Stimulated activated naive B cell treated with anti-CD40 and anti-IgM and Interleukin-4, amounts not matched to agents 10 μg/mL and 1 μg/mL and 100 μg/mL, for 72 hours (primary cell): ENCODE results near the gene ACSL1.

Source experiments
- ATAC-seq, 2 donors: fragments of 150-1000 bp; cut with Tn5 transposase; replicated peaks; 2 replicates each; pipeline ENCODE4 v1.10.0; 2021; ENCODE audit warnings: moderate library complexity in 1 of 2
- DNase-seq: peaks from one replicate; pipeline ENCODE4 v3.0.0; 2021
- H3K27ac Mint-ChIP-seq: one replicate; pipeline ENCODE4 v1.8.0; 2022; ENCODE audit warnings: mild to moderate bottlenecking, mixed read lengths
- H3K27me3 Mint-ChIP-seq, 2 donors: one replicate each; pipeline ENCODE4 v1.8.0; 2022; ENCODE audit warnings: mixed read lengths in 2 of 2
- H3K36me3 Mint-ChIP-seq, 2 donors: one replicate each; pipeline ENCODE4 v1.8.0; 2022; ENCODE audit warnings: mixed read lengths in 2 of 2, mild to moderate bottlenecking in 1 of 2
- H3K4me1 Mint-ChIP-seq, 2 donors: one replicate each; pipeline ENCODE4 v1.8.0; 2022; ENCODE audit warnings: mixed read lengths in 2 of 2, mild to moderate bottlenecking in 1 of 2
- H3K4me3 Mint-ChIP-seq, 2 donors: one replicate each; pipeline ENCODE4 v1.8.0; 2022; ENCODE audit warnings: mild to moderate bottlenecking in 2 of 2, mixed read lengths in 2 of 2, moderate library complexity in 1 of 2
- H3K9me3 Mint-ChIP-seq, 2 donors: one replicate each; pipeline ENCODE4 v1.8.0; 2022; ENCODE audit warnings: mixed read lengths in 2 of 2, mild to moderate bottlenecking in 1 of 2

ACSL1 gene

DNA sequence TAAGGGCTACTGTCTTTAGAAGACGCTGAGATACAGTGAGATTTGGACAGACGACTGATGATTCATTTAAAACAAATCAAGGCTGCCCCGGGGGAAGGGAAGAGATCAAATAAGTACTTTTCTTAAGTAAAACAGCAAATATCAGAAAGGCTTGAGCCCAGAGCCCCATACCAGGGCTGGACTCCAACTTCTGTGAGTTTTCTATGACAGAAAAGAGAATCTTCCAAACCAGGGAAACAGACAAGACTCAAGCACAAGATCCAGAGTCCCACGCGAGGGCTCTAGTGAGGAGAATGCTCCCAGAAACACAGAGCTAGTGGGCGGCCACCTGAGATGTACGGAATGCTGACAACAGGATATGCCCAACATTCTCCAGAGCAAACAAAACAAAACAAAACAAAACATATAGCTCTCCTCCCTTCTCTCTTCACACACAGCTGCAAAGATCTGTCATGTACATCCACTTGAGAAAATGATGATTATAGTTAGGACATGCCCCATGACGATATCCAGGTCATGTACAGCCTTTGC lies 13.1 kb downstream of the ACSL1 start:
- Mint-ChIP-seq H3K4me1 (peaks cover 70 to 85% of the 10 kb centered on the region in 2 donors), H3K27me3 (no peaks in the 10 kb centered on the region), H3K27ac (peak overlapping the region; percentile 78), H3K36me3 (peaks cover 33 to 55% of the 10 kb centered on the region in 2 donors), H3K4me3 (peak overlapping the region; percentile 8 to 54), H3K9me3 (no peaks in the 10 kb centered on the region)
- ATAC-seq (no peak), DNase-seq (no peak)

- DNase-seq: no peak
- Mint-ChIP-seq H3K27ac (peak overlapping the region; percentile 78), H3K27me3 (no peaks in the 10 kb centered on the region), H3K36me3 (peaks cover 33 to 56% of the 10 kb centered on the region in 2 donors), H3K4me1 (peaks cover 68 to 85% of the 10 kb centered on the region in 2 donors), H3K9me3 (no peaks in the 10 kb centered on the region), H3K4me3 (peak overlapping the region in 1 of 2 donors; percentile 3)
- no peak for ATAC-seq
Observed at GRCh38 chr4:184812199-184812542, 13.6 kb downstream of the ACSL1 start.

GRCh38 chr4:184811526-184812198 lies 14.1 kb downstream of the ACSL1 start:
- Mint-ChIP-seq H3K27ac (peak overlapping the region; percentile 51), H3K36me3 (peaks cover 33 to 56% of the 10 kb centered on the region in 2 donors), H3K9me3 (no peaks in the 10 kb centered on the region), H3K27me3 (no peaks in the 10 kb centered on the region), H3K4me1 (peaks cover 65 to 85% of the 10 kb centered on the region in 2 donors), H3K4me3 (peak overlapping the region in 1 of 2 donors; percentile 3)
- DNase-seq (no peak), ATAC-seq (no peak)

- Mint-ChIP-seq H3K27me3 (no peaks in the 10 kb centered on the region), H3K9me3 (no peaks in the 10 kb centered on the region), H3K36me3 (peaks cover 28 to 58% of the 10 kb centered on the region in 2 donors), H3K4me1 (peaks cover 66 to 86% of the 10 kb centered on the region in 2 donors), H3K27ac (no peak overlapping the region), H3K4me3 (no peak overlapping the region)
- DNase-seq: no peak
- ATAC-seq: no peak
Observed at GRCh38 chr4:184810720-184811119, 15.0 kb downstream of the ACSL1 start.

GRCh38 chr4:184808713-184809050 lies 17.1 kb downstream of the ACSL1 start:
- no peak for ATAC-seq
- Mint-ChIP-seq H3K27ac (no peak overlapping the region), H3K4me1 (peaks cover 62 to 86% of the 10 kb centered on the region in 2 donors), H3K9me3 (no peaks in the 10 kb centered on the region), H3K36me3 (peaks cover 28 to 58% of the 10 kb centered on the region in 2 donors), H3K4me3 (no peak overlapping the region), H3K27me3 (no peaks in the 10 kb centered on the region)
- no peak for DNase-seq

DNA sequence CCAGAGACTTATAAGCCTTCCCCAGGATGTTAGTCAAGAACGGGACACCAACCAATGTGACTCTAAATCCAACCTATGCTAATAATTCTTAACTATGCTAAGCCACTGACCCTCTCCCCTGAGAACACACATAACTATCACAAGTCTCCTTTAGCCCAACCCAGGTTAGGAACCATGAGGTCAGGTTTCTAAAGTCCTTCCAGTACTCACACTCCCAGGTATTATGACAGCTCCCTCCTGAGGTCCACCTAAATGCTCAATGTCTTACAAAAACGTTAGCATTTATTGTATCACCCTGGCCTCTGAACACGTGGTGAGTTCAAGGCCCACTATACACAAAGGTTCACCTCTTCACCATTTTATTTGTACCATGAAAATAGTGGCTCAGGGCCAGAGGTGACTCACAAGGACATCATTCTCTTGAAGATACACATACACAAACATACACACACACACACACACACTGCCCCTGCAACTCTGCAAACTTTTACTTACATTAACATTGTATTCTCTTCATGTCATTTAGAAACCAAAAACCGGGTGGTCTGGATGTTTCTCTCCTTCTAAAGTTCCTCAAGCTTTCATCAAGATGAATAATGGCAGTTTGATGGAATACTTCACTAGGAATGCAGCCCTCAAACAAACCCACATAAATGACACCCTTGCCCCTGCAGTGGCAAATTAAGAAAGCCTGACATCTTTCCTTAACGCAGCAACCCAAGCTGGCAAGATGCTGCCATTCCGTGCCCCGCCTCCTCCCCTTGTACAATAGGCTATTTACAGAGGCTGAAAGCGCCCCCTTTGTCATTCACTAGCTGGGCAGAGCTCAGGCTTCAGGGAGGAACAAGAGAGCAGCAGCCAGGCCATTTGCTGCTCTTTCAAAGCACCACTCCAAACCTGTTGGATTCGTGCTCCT lies 17.7 kb downstream of the ACSL1 start:
- Mint-ChIP-seq H3K36me3 (peaks cover 26 to 57% of the 10 kb centered on the region in 2 donors), H3K4me3 (no peak overlapping the region), H3K27ac (peak overlapping the region; percentile 3), H3K27me3 (no peaks in the 10 kb centered on the region), H3K9me3 (no peaks in the 10 kb centered on the region), H3K4me1 (peaks cover 58 to 81% of the 10 kb centered on the region in 2 donors)
- DNase-seq (no peak), ATAC-seq (no peak)

GRCh38 chr4:184807256-184807655 lies 18.5 kb downstream of the ACSL1 start:
- H3K27me3 Mint-ChIP-seq: no peaks in the 10 kb centered on the region
- peaks cover 28 to 57% of the 10 kb centered on the region in 2 donors for H3K36me3 Mint-ChIP-seq
- no peaks in the 10 kb centered on the region for H3K9me3 Mint-ChIP-seq
- H3K4me1 Mint-ChIP-seq: peaks cover 57 to 80% of the 10 kb centered on the region in 2 donors
- no peak for ATAC-seq
- no peak for DNase-seq
- no peak overlapping the region for H3K4me3 Mint-ChIP-seq
- H3K27ac Mint-ChIP-seq: no peak overlapping the region

GRCh38 chr4:184806711-184807110 lies 19.1 kb downstream of the ACSL1 start:
- no peak overlapping the region for H3K4me3 Mint-ChIP-seq
- no peaks in the 10 kb centered on the region for H3K27me3 Mint-ChIP-seq
- H3K36me3 Mint-ChIP-seq: peaks cover 28 to 55% of the 10 kb centered on the region in 2 donors
- H3K4me1 Mint-ChIP-seq: peaks cover 52 to 76% of the 10 kb centered on the region in 2 donors
- H3K9me3 Mint-ChIP-seq: no peaks in the 10 kb centered on the region
- no peak overlapping the region for H3K27ac Mint-ChIP-seq
- ATAC-seq (no peak), DNase-seq (no peak)

- peaks cover 49 to 71% of the 10 kb centered on the region in 2 donors for H3K4me1 Mint-ChIP-seq
- DNase-seq (no peak), ATAC-seq (no peak)
- peaks cover 29 to 54% of the 10 kb centered on the region in 2 donors for H3K36me3 Mint-ChIP-seq
- H3K27me3 Mint-ChIP-seq: no peaks in the 10 kb centered on the region
- H3K9me3 Mint-ChIP-seq: no peaks in the 10 kb centered on the region
- H3K4me3 Mint-ChIP-seq: peak overlapping the region in 1 of 2 donors; percentile 45
- peak overlapping the region; percentile 63 for H3K27ac Mint-ChIP-seq
Observed at GRCh38 chr4:184806229-184806550, 19.6 kb downstream of the ACSL1 start.

DNA sequence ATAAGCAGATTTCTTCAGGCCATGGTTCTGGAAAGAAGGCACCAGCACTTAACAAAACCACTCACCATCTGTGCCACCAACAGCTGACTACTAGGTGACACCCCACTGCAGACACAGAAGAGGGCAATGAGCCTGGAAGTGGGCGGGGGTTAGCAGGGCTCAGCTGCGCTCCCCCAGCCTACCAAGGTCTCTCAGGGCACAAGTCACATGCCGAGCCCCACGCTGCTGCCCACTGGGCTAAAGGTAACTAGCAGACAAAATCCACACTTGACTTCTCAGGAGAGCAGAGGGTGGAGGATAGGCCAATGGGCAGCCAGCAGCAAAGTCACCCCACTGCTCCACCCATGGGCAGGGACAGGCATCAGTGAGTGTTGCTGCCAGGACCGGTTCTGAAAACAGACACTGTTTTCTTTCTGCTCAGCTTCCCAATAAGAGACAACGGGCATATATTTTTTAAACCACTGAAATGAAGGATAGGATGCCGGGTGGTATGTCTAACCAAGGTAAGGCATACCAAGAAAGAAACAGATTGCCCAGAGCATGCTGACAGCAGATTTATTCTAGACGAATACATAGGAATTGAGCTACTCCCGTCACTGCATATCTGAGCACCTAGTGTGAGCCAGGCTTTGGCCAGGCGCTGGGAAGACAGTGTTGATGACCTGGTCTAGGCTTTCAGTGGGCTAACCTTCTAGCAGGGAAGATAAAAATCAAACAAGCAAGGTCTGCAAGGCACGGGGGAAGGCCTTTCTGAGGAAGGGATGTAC lies 20.1 kb downstream of the ACSL1 start:
- Mint-ChIP-seq H3K9me3 (no peaks in the 10 kb centered on the region), H3K36me3 (peaks cover 30 to 52% of the 10 kb centered on the region in 2 donors), H3K4me3 (peak overlapping the region; percentile 45), H3K27ac (peak overlapping the region; percentile 63), H3K4me1 (peaks cover 46 to 67% of the 10 kb centered on the region in 2 donors), H3K27me3 (no peaks in the 10 kb centered on the region)
- peak; percentile 23 for DNase-seq
- peak; percentile 92 to 93 for ATAC-seq

DNA sequence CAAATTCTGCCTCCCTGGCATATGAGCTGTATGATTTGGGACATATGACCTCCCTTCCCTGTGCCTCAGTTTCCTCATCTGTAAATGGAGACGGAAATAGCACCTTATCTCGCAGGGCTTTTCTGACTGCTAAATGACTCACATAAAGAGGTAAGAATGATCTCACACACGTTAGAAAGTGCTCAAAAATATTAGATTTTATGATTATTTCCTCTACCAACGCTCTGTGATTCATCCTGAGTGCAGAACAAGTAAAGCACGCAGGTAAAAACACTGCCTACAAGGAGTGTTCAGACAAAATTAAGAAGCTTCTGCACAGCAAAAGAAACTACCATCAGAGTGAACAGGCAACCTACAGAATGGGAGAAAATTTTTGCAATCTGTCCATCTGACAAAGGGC lies 21.1 kb downstream of the ACSL1 start:
- H3K4me1 Mint-ChIP-seq: peaks cover 40 to 59% of the 10 kb centered on the region in 2 donors
- no peaks in the 10 kb centered on the region for H3K9me3 Mint-ChIP-seq
- no peak for ATAC-seq
- no peak overlapping the region for H3K27ac Mint-ChIP-seq
- no peak overlapping the region for H3K4me3 Mint-ChIP-seq
- peaks cover 29 to 55% of the 10 kb centered on the region in 2 donors for H3K36me3 Mint-ChIP-seq
- no peak for DNase-seq
- no peaks in the 10 kb centered on the region for H3K27me3 Mint-ChIP-seq

DNA sequence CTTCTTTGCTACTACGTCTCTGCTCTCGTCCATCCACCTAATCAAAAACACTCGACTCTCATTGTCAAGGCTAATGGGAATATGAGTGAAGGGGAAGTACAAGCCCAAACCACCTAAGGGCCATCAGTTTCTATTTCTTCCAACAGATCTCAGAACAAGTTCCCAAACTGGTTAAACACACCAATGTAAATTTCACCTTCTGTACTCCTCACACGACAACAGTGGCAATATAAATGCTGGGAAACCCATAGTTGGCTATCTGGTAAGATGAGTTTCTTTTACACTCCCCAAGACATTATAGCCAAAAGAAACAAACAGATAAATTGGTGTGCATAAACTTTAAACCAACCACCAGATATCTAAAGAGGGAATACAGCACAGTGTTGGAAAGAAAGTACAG lies 21.9 kb downstream of the ACSL1 start:
- H3K9me3 Mint-ChIP-seq: no peaks in the 10 kb centered on the region
- H3K4me1 Mint-ChIP-seq: peaks cover 40 to 59% of the 10 kb centered on the region in 2 donors
- H3K27ac Mint-ChIP-seq: no peak overlapping the region
- H3K4me3 Mint-ChIP-seq: no peak overlapping the region
- ATAC-seq (no peak), DNase-seq (no peak)
- peaks cover 36 to 62% of the 10 kb centered on the region in 2 donors for H3K36me3 Mint-ChIP-seq
- H3K27me3 Mint-ChIP-seq: no peaks in the 10 kb centered on the region

GRCh38 chr4:184803133-184803532 lies 22.6 kb downstream of the ACSL1 start:
- H3K4me3 Mint-ChIP-seq: no peak overlapping the region
- no peaks in the 10 kb centered on the region for H3K9me3 Mint-ChIP-seq
- no peak for ATAC-seq
- no peak for DNase-seq
- H3K36me3 Mint-ChIP-seq: peaks cover 41 to 63% of the 10 kb centered on the region in 2 donors
- no peaks in the 10 kb centered on the region for H3K27me3 Mint-ChIP-seq
- no peak overlapping the region for H3K27ac Mint-ChIP-seq
- H3K4me1 Mint-ChIP-seq: peaks cover 34 to 54% of the 10 kb centered on the region in 2 donors

DNA sequence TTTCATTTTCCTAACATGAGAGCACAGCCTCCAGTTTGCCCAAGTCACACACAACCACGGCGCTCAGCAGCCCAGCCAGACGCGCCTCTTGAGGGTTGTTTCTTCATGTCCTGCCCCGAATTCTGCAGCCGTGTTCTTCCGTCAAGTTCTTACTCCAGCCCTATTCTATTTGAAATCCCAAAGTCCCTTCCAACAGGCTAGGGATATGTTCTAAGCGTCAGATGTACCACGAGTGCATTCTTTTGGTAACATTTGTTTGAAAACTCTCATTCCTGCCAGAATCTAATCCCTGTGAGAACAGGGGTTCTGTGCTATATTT lies 23.1 kb downstream of the ACSL1 start:
- ATAC-seq (no peak), DNase-seq (no peak)
- Mint-ChIP-seq H3K4me1 (peaks cover 29 to 51% of the 10 kb centered on the region in 2 donors), H3K27ac (no peak overlapping the region), H3K9me3 (no peaks in the 10 kb centered on the region), H3K36me3 (peaks cover 42 to 61% of the 10 kb centered on the region in 2 donors), H3K27me3 (no peaks in the 10 kb centered on the region), H3K4me3 (no peak overlapping the region)
